Activated CD8-positive, alpha-beta T cell treated with anti-CD3 and anti-CD28 coated beads for 36 hours (primary cell): ENCODE measurements around the gene IL34. TPM values are rescaled to one million over a fixed set of nuclear protein-coding genes. Genes with fewer than 3 reads are reported as not detected.

Experiments
- ATAC-seq: fragments of 200-7000 bp; cut with Tn5 transposase; one replicate; pipeline ENCODE4 v1.10.0; 2021; ENCODE audit warnings: mild to moderate bottlenecking, moderate library complexity
- CTCF ChIA-PET: fragments of 350-600 bp; sonication (Branson Sonifier 250); formaldehyde crosslinking; loops from one replicate; lab custom pipeline; 2021; ENCODE audit warnings: antibody characterized with exemption; lab: Charles Lee
- POLR2A ChIA-PET: fragments of 350-600 bp; sonication (Branson Sonifier 250); formaldehyde crosslinking; loops from one replicate; lab custom pipeline; 2021; ENCODE audit warnings: antibody characterized with exemption; lab: Charles Lee
- DNase-seq: peaks from one replicate; pipeline ENCODE4 v3.0.0-alpha.2; 2020
- H3K27ac Mint-ChIP-seq: one replicate; pipeline ENCODE4 v1.8.0; 2021; ENCODE audit warnings: mild to moderate bottlenecking, mixed read lengths
- H3K27me3 Mint-ChIP-seq: one replicate; pipeline ENCODE4 v1.8.0; 2021; ENCODE audit warnings: mixed read lengths
- H3K36me3 Mint-ChIP-seq: one replicate; pipeline ENCODE4 v1.8.0; 2021; ENCODE audit warnings: low read depth, mixed read lengths
- H3K4me1 Mint-ChIP-seq: one replicate; pipeline ENCODE4 v1.8.0; 2021; ENCODE audit warnings: low read depth, mixed read lengths
- H3K4me3 Mint-ChIP-seq: one replicate; pipeline ENCODE4 v1.8.0; 2021; ENCODE audit warnings: mild to moderate bottlenecking, moderate library complexity, mixed read lengths
- H3K9me3 Mint-ChIP-seq: one replicate; pipeline ENCODE4 v1.8.0; 2021; ENCODE audit warnings: mixed read lengths
- intact Hi-C: fragments of 100-400 bp; cut with micrococcal nuclease; formaldehyde crosslinking; loops from one replicate; pipeline ENCODE4 v1.10.0; 2022
- total RNA-seq, 2 experiments: library from RNA; stranded (reverse); gene quantifications; one replicate each; pipeline ENCODE4 v1.2.3, GENCODE V29; 2021
- TF ChIP-seq, protein P1 (sequence below): fragments of 200-600 bp; IDR thresholded peaks from one replicate; pipeline ENCODE4 v1.8.0; 2022; ENCODE audit warnings: antibody characterized with exemption, mild to moderate bottlenecking

IL34 gene
- total RNA-seq, 2 experiments from 2014 or later = not detected

GRCh38 chr16:70695331-70696070 is 49.1 kb downstream of the IL34 start:
- no peak for ATAC-seq
- Mint-ChIP-seq H3K9me3 (no peaks in the 10 kb centered on the region), H3K36me3 (no peaks in the 10 kb centered on the region), H3K27me3 (no peaks in the 10 kb centered on the region), H3K27ac (peak overlapping the region; percentile 87), H3K4me3 (no peak overlapping the region), H3K4me1 (peaks cover 37% of the 10 kb centered on the region)
- DNase-seq = peak; percentile 46
- TF ChIP-seq, protein P1, sequence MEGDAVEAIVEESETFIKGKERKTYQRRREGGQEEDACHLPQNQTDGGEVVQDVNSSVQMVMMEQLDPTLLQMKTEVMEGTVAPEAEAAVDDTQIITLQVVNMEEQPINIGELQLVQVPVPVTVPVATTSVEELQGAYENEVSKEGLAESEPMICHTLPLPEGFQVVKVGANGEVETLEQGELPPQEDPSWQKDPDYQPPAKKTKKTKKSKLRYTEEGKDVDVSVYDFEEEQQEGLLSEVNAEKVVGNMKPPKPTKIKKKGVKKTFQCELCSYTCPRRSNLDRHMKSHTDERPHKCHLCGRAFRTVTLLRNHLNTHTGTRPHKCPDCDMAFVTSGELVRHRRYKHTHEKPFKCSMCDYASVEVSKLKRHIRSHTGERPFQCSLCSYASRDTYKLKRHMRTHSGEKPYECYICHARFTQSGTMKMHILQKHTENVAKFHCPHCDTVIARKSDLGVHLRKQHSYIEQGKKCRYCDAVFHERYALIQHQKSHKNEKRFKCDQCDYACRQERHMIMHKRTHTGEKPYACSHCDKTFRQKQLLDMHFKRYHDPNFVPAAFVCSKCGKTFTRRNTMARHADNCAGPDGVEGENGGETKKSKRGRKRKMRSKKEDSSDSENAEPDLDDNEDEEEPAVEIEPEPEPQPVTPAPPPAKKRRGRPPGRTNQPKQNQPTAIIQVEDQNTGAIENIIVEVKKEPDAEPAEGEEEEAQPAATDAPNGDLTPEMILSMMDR = no peak
- CTCF ChIA-PET = interaction anchor here (1.1 to 1.5 kb wide), 2 partner anchors 42 to 44 kb away, joined by 3 to 4 read pairs; no protein-coding TSS in a partner anchor
- POLR2A ChIA-PET = interaction anchor here (0.6 to 1.8 kb wide), 4 partner anchors 8 to 51 kb away, joined by 3 to 8 read pairs (median 4); no protein-coding TSS in a partner anchor
- intact Hi-C loops = no loop called here

GRCh38 chr16:70696355-70696754 is 50.0 kb downstream of the IL34 start:
- Mint-ChIP-seq H3K27ac (peak overlapping the region; percentile 87), H3K4me3 (no peak overlapping the region), H3K36me3 (no peaks in the 10 kb centered on the region), H3K27me3 (no peaks in the 10 kb centered on the region), H3K9me3 (no peaks in the 10 kb centered on the region), H3K4me1 (peaks cover 37% of the 10 kb centered on the region)
- ChIA-PET POLR2A (interaction anchor here (0.6 to 1.8 kb wide), 3 partner anchors 9 to 50 kb away, joined by 3 to 8 read pairs (median 6); no protein-coding TSS in a partner anchor), CTCF (interaction anchor here (1.1 to 1.5 kb wide), 3 partner anchors 27 to 75 kb away, joined by 3 to 4 read pairs (median 3); no protein-coding TSS in a partner anchor)
- TF ChIP-seq, protein P1 = no peak
- DNase-seq (no peak), ATAC-seq (no peak)
- intact Hi-C loops = no loop called here

DNA sequence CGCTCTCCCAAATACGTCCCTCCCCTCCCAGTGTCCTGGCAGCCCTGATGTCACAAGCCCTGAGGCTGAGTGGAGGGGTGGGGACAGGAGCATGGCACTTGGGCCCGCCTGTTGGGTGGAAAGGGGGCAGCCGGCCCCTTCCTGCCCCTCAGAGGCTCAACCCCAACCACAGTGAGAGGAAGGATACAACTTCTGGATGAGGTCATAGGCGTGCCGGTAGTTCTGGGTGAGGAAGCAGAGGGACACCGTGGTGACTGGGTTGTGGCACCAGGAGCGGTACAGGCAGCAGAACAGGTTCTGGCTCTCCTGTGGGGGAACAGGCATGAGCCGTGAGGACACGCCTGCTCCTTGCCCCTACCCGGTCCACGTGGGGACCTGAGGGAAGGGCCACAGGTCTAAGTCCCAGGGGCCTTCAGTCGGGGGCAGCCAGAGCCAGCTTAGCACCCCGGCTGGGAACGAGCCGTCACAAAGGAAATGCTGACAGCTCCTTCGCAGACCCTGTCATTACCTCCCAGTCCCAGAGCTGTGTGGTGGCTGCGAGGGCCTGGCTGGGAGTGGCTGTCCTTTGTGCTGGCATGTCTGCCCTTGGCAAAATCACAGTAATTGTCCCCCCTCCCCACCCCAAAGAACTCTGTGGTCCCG is 50.7 kb downstream of the IL34 start:
- H3K27ac Mint-ChIP-seq = peak overlapping the region; percentile 87
- TF ChIP-seq, protein P1 = no peak
- H3K4me3 Mint-ChIP-seq = no peak overlapping the region
- POLR2A ChIA-PET = interaction anchor here (0.8 to 1.8 kb wide), 2 partner anchors 10 to 41 kb away, joined by 6 to 8 read pairs; no protein-coding TSS in a partner anchor
- CTCF ChIA-PET = interaction anchor here (0.6 to 1.3 kb wide), 3 partner anchors 10 to 74 kb away, joined by 3 to 4 read pairs (median 3); no protein-coding TSS in a partner anchor
- no peaks in the 10 kb centered on the region for H3K36me3 Mint-ChIP-seq
- H3K27me3 Mint-ChIP-seq = no peaks in the 10 kb centered on the region
- ATAC-seq = peak; percentile 89
- peak; percentile 75 for DNase-seq
- peaks cover 37% of the 10 kb centered on the region for H3K4me1 Mint-ChIP-seq
- intact Hi-C loops = no loop called here
- no peaks in the 10 kb centered on the region for H3K9me3 Mint-ChIP-seq

GRCh38 chr16:70697594-70698170 is 51.3 kb downstream of the IL34 start:
- CTCF ChIA-PET = interaction anchor here (1.1 to 1.3 kb wide), 2 partner anchors 26 to 74 kb away, joined by 3 to 4 read pairs; no protein-coding TSS in a partner anchor
- Mint-ChIP-seq H3K4me3 (no peak overlapping the region), H3K4me1 (peaks cover 37% of the 10 kb centered on the region), H3K36me3 (no peaks in the 10 kb centered on the region), H3K27me3 (no peaks in the 10 kb centered on the region), H3K27ac (peak overlapping the region; percentile 87), H3K9me3 (no peaks in the 10 kb centered on the region)
- DNase-seq (no peak), ATAC-seq (no peak)
- POLR2A ChIA-PET = no interaction called here
- TF ChIP-seq, protein P1 = no peak
- intact Hi-C loops = no loop called here
